22Rv1 (cell line): ENCODE data around the gene NCK1.

Experiments used
- H3K27ac ChIP-seq: fragments of 450-650 bp; 2 replicates; pipeline ENCODE4 v1.5.1; 2017
- CTCF ChIP-seq: fragments of 450-650 bp; IDR thresholded peaks from 2 replicates; pipeline ENCODE4 v1.5.1; 2017; ENCODE audit warnings: mild to moderate bottlenecking
- ZFX ChIP-seq: fragments of 450-650 bp; IDR thresholded peaks from 2 replicates; pipeline ENCODE4 v1.6.1; 2017; ENCODE audit warnings: antibody characterized with exemption, borderline replicate concordance

The NCK1 gene

GRCh38 chr3:136913168-136913567, 51.2 kb downstream of the NCK1 start:
- TF ChIP-seq ZFX (no peak), CTCF (no peak)

GRCh38 chr3:136914739-136915138, 52.7 kb downstream of the NCK1 start:
- no peak overlapping the region for H3K27ac ChIP-seq
- TF ChIP-seq ZFX, result no peak

More at GRCh38 chr3:136913168-136913567, 51.2 kb downstream of the NCK1 start:
- H3K27ac ChIP-seq, result no peak overlapping the region

GRCh38 chr3:136916223-136916622, 54.2 kb downstream of the NCK1 start:
- no peak overlapping the region for H3K27ac ChIP-seq
- TF ChIP-seq ZFX, result no peak
- no peak for TF ChIP-seq CTCF

- H3K27ac ChIP-seq, result no peak overlapping the region
- TF ChIP-seq CTCF (no peak), ZFX (no peak)
These were observed 58.0 kb downstream of the NCK1 start for GRCh38 chr3:136919799-136920580.

- H3K27ac ChIP-seq, result no peak overlapping the region
- TF ChIP-seq ZFX (no peak), CTCF (no peak)
These were observed 59.0 kb downstream of the NCK1 start for GRCh38 chr3:136920904-136921611.

GRCh38 chr3:136925425-136926190, 63.6 kb downstream of the NCK1 start:
- H3K27ac ChIP-seq, result no peak overlapping the region
- no peak for TF ChIP-seq ZFX
- TF ChIP-seq CTCF, result no peak

- no peak overlapping the region for H3K27ac ChIP-seq
- TF ChIP-seq ZFX (no peak), CTCF (no peak)
These were observed 66.2 kb downstream of the NCK1 start for GRCh38 chr3:136928240-136928639.
